GM12878 (cell line): ENCODE results near the gene CDK17. TPM values are rescaled to one million over a fixed set of nuclear protein-coding genes. Genes with fewer than 3 reads are reported as not detected.

Experiments used
- BHLHE40 ChIP-seq, 2 experiments: fragments of 450-650 bp in 1 of 2; IDR thresholded peaks; 2 replicates each; pipeline ENCODE4 v1.6.1; 2011 to 2017; ENCODE audit warnings: low read depth in 2 of 2, borderline replicate concordance in 1 of 2, improper control_type of control experiment in 1 of 2, low read length in 1 of 2, mild to moderate bottlenecking in 1 of 2
- CHD2 ChIP-seq: IDR thresholded peaks from 2 replicates; pipeline ENCODE4 v1.6.1; 2011; ENCODE audit warnings: low read depth, low read length, improper control_type of control experiment, borderline replicate concordance
- CREM ChIP-seq: IDR thresholded peaks from 2 replicates; pipeline ENCODE4 v1.6.1; 2014; ENCODE audit warnings: antibody characterized with exemption, low read depth
- EP300 ChIP-seq, 2 experiments: fragments of 150-350 bp in 1 of 2; IDR thresholded peaks; 2 replicates each; pipeline ENCODE4 v1.6.1; 2011 to 2012; ENCODE audit warnings: low read depth in 2 of 2, low read length in 2 of 2, borderline replicate concordance in 1 of 2, improper control_type of control experiment in 1 of 2, inconsistent platforms in 1 of 2; ENCODE audit not compliant: control insufficient read depth in 1 of 2
- ETV6 ChIP-seq, 2 experiments: fragments of 450-650 bp in 1 of 2; IDR thresholded peaks in 1 of 2; conservative IDR thresholded peaks in 1 of 2; 2 replicates each; pipeline ENCODE4 v1.6.1; 2014; ENCODE audit warnings: antibody characterized with exemption in 1 of 2, borderline replicate concordance in 1 of 2, low read depth in 1 of 2, mild to moderate bottlenecking in 1 of 2, moderate library complexity in 1 of 2
- EZH2 ChIP-seq: IDR thresholded peaks from 2 replicates; pipeline ENCODE4 v1.6.1; 2012; ENCODE audit warnings: low read depth, mild to moderate bottlenecking, control low read depth, inconsistent platforms, low read length, borderline replicate concordance; ENCODE audit not compliant: control insufficient read depth
- FOS ChIP-seq: IDR thresholded peaks from 3 replicates; pipeline ENCODE4 v1.6.1; 2011; ENCODE audit warnings: borderline replicate concordance; ENCODE audit not compliant: insufficient read length; ENCODE audit errors: extremely low read depth
- GATAD2B ChIP-seq: fragments of 450-650 bp; conservative IDR thresholded peaks from 2 replicates; pipeline ENCODE4 v1.6.1; 2017; ENCODE audit warnings: low read depth, mild to moderate bottlenecking, moderate library complexity
- JUNB ChIP-seq: IDR thresholded peaks from 2 replicates; pipeline ENCODE4 v1.6.1; 2016; ENCODE audit warnings: antibody characterized with exemption, mild to moderate bottlenecking
- KAT2A ChIP-seq: conservative IDR thresholded peaks from 2 replicates; pipeline ENCODE4 v1.6.1; 2011; ENCODE audit warnings: low read depth, low read length; ENCODE audit not compliant: control insufficient read depth
- KLF5 ChIP-seq: fragments of 450-650 bp; IDR thresholded peaks from 2 replicates; pipeline ENCODE4 v1.6.1; 2014; ENCODE audit warnings: mild to moderate bottlenecking; ENCODE audit not compliant: partially characterized antibody
- MAX ChIP-seq: IDR thresholded peaks from 2 replicates; pipeline ENCODE4 v1.6.1; 2012; ENCODE audit warnings: low read depth, low read length, improper control_type of control experiment
- MEF2B ChIP-seq: fragments of 450-650 bp; IDR thresholded peaks from 2 replicates; pipeline ENCODE4 v1.6.1; 2018; ENCODE audit warnings: mild to moderate bottlenecking, moderate library complexity; ENCODE audit not compliant: partially characterized antibody, poor library complexity, severe bottlenecking
- NFYA ChIP-seq: IDR thresholded peaks from 2 replicates; pipeline ENCODE4 v1.6.1; 2011; ENCODE audit warnings: low read depth, mild to moderate bottlenecking, low read length, improper control_type of control experiment, borderline replicate concordance
- PAX5 ChIP-seq: IDR thresholded peaks from 2 replicates; pipeline ENCODE4 v1.6.1; 2011; ENCODE audit warnings: low read depth, low read length, borderline replicate concordance
- PML ChIP-seq: IDR thresholded peaks from 2 replicates; pipeline ENCODE4 v1.6.1; 2012; ENCODE audit warnings: low read length, inconsistent platforms
- RAD51 ChIP-seq: fragments of 450-650 bp; IDR thresholded peaks from 2 replicates; pipeline ENCODE4 v1.6.1; 2016; ENCODE audit warnings: moderate library complexity, mild to moderate bottlenecking, inconsistent platforms
- SMAD1 ChIP-seq: fragments of 450-650 bp; IDR thresholded peaks from 2 replicates; pipeline ENCODE4 v1.6.1; 2018; ENCODE audit warnings: mild to moderate bottlenecking, low read depth; ENCODE audit not compliant: partially characterized antibody
- SMARCA5 ChIP-seq: fragments of 450-650 bp; IDR thresholded peaks from 2 replicates; pipeline ENCODE4 v1.6.1; 2017; ENCODE audit warnings: mild to moderate bottlenecking
- SRF ChIP-seq, 2 experiments: IDR thresholded peaks; 2 replicates each; pipeline ENCODE4 v1.6.1; 2011; ENCODE audit warnings: low read depth in 2 of 2, low read length in 2 of 2, mild to moderate bottlenecking in 1 of 2, moderate library complexity in 1 of 2
- SUZ12 ChIP-seq: fragments of 200-600 bp; sonication (generic); IDR thresholded peaks from one replicate; pipeline ENCODE4 v1.6.1; 2018; ENCODE audit warnings: antibody characterized with exemption, mild to moderate bottlenecking; ENCODE audit not compliant: unreplicated experiment
- TCF3 ChIP-seq: IDR thresholded peaks from 2 replicates; pipeline ENCODE4 v1.6.1; 2012; ENCODE audit warnings: low read depth, mild to moderate bottlenecking, low read length, borderline replicate concordance; ENCODE audit not compliant: insufficient read depth
- TCF7 ChIP-seq: IDR thresholded peaks from 2 replicates; pipeline ENCODE4 v1.6.1; 2014; ENCODE audit warnings: antibody characterized with exemption, borderline replicate concordance
- YY1 ChIP-seq: IDR thresholded peaks from 2 replicates; pipeline ENCODE4 v1.6.1; 2011; ENCODE audit warnings: low read depth, mild to moderate bottlenecking, low read length
- ZNF24 ChIP-seq: fragments of 450-650 bp; IDR thresholded peaks from 2 replicates; pipeline ENCODE4 v1.6.1; 2017; ENCODE audit warnings: antibody characterized with exemption, mild to moderate bottlenecking
- ZNF384 ChIP-seq: IDR thresholded peaks from 2 replicates; pipeline ENCODE4 v1.6.1; 2012; ENCODE audit warnings: low read depth, mild to moderate bottlenecking, low read length, improper control_type of control experiment, borderline replicate concordance
- polyA plus RNA-seq, 11 experiments: library from polyadenylated mRNA; depleted of rRNA in 4 of 11; unstranded in 6 of 11; stranded (reverse) in 5 of 11; fragments of >200 nt; fragmentation: Nextera tagmentation in 4 of 11; fragmentation: Illumina TruSeq in 1 of 11; extraction: Ambion mirVana in 4 of 11; extraction: Trizol in 1 of 11; gene quantifications; 1 replicate in 1 of 11; 2 replicates in 10 of 11; pipeline versions ENCODE4 v1.2.1 to v1.2.3, GENCODE V29; 2011 to 2016; ENCODE audit warnings: inconsistent platforms in 2 of 11, missing spikeins in 2 of 11, low read depth in 1 of 11
- total RNA-seq, 4 experiments: library from RNA; depleted of rRNA in 3 of 4; stranded (reverse); fragments of >200 nt in 3 of 4; fragmentation: Illumina TruSeq in 1 of 4; extraction: Trizol in 1 of 4; gene quantifications; 2 replicates each; pipeline versions ENCODE4 v1.2.1 to v1.2.3, GENCODE V29; 2013 to 2021
- TF ChIP-seq, protein P1 (sequence below): IDR thresholded peaks from 2 replicates; pipeline ENCODE4 v1.6.1; 2012; ENCODE audit warnings: low read depth, low read length, improper control_type of control experiment
- TF ChIP-seq, protein P2 (sequence below): IDR thresholded peaks from 2 replicates; pipeline ENCODE4 v1.6.1; 2011; ENCODE audit warnings: low read depth, low read length, improper control_type of control experiment, borderline replicate concordance

CDK17 gene
- total and polyA plus RNA-seq, 10 of the 15 experiments (the other 5 are each of a cell fraction or from before 2014, with no cell fraction given), result 5.6 to 45.6 (median 18.3) TPM

- TF ChIP-seq YY1 (peak; percentile 83; the same call in 1 of the 2 replicates), SMARCA5 (peak; percentile 90), GATAD2B (peak; percentile 98), BHLHE40 (IDR thresholded peaks at IDR 0.05; ENCODE audit: borderline replicate concordance in 1 of 2, low read depth in 2 of 2, low read length in 1 of 2) (peak; percentile 33 to 66; a peak in 3 of 4 replicates), ZNF384 (peak; percentile 52; the same call in 1 of the 2 replicates), JUNB (no peak), EP300 (IDR thresholded peaks at IDR 0.05; ENCODE audit: borderline replicate concordance in 1 of 2, control insufficient read depth in 1 of 2, low read depth in 2 of 2, low read length in 2 of 2) (no peak), EZH2 (no peak), SMAD1 (no peak), KLF5 (peak; percentile 38), NFYA (no peak), MAX (no peak), PAX5 (no peak), ZNF24 (peak; percentile 56; the same call in 1 of the 2 replicates), TCF7 (no peak), CREM (0 out of 2 replicates have a peak, but pooled peaks have one; percentile 19), TCF3 (no peak), MEF2B (no peak), SRF (IDR thresholded peaks at IDR 0.05; ENCODE audit: low read depth in 2 of 2, low read length in 2 of 2) (no peak), CHD2 (peak; percentile 27), KAT2A (no peak), ETV6 (conservative IDR thresholded peaks at IDR 0.05 in 1 of 2, IDR thresholded peaks at IDR 0.05 in 1 of 2; ENCODE audit: borderline replicate concordance in 1 of 2, low read depth in 1 of 2) (peak in 1 of 2 experiments; percentile 40; a peak in 1 of 4 replicates), SUZ12 (no peak), RAD51 (no peak), PML (0 out of 2 replicates have a peak, but pooled peaks have one; percentile 3), FOS (no peak)
- TF ChIP-seq, protein P1, sequence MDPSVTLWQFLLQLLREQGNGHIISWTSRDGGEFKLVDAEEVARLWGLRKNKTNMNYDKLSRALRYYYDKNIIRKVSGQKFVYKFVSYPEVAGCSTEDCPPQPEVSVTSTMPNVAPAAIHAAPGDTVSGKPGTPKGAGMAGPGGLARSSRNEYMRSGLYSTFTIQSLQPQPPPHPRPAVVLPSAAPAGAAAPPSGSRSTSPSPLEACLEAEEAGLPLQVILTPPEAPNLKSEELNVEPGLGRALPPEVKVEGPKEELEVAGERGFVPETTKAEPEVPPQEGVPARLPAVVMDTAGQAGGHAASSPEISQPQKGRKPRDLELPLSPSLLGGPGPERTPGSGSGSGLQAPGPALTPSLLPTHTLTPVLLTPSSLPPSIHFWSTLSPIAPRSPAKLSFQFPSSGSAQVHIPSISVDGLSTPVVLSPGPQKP, result no peak
- TF ChIP-seq, protein P2, sequence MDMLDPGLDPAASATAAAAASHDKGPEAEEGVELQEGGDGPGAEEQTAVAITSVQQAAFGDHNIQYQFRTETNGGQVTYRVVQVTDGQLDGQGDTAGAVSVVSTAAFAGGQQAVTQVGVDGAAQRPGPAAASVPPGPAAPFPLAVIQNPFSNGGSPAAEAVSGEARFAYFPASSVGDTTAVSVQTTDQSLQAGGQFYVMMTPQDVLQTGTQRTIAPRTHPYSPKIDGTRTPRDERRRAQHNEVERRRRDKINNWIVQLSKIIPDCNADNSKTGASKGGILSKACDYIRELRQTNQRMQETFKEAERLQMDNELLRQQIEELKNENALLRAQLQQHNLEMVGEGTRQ, result no peak
Observed at GRCh38 chr12:96399919-96400630, at the start of gene CDK17 (continued).
